OCI-LY1 (cell line): ENCODE measurements around the gene SAE1.

ENCODE experiments used
- H2AFZ ChIP-seq: fragments of 200-600 bp; sonication (generic), shearing (Covaris generic); 2 replicates; pipeline ENCODE4 v1.6.0; 2014; ENCODE audit warnings: antibody characterized with exemption, mild to moderate bottlenecking, low read length
- H3F3A ChIP-seq: fragments of 200-600 bp; sonication (generic), shearing (Covaris generic); 2 replicates; pipeline ENCODE4 v1.6.0; 2014; ENCODE audit warnings: mild to moderate bottlenecking, antibody characterized with exemption, low read length, moderate library complexity; ENCODE audit not compliant: insufficient read depth
- H3K27ac ChIP-seq: fragments of 200-600 bp; sonication (generic); 2 replicates; pipeline ENCODE4 v1.5.1; 2014; ENCODE audit warnings: low read length, mixed run types, mild to moderate bottlenecking, low read depth; ENCODE audit not compliant: poor library complexity, severe bottlenecking
- H3K27me3 ChIP-seq: fragments of 200-600 bp; sonication (generic); 2 replicates; pipeline ENCODE4 v1.6.0; 2014; ENCODE audit warnings: antibody characterized with exemption, mild to moderate bottlenecking, low read length, moderate library complexity; ENCODE audit not compliant: insufficient read depth
- H3K36me3 ChIP-seq: fragments of 200-600 bp; sonication (generic); 2 replicates; pipeline ENCODE4 v1.6.1; 2014; ENCODE audit warnings: mild to moderate bottlenecking, antibody characterized with exemption, low read length, moderate library complexity, mixed read lengths; ENCODE audit not compliant: insufficient read depth
- H3K4me1 ChIP-seq: fragments of 200-600 bp; sonication (generic); 2 replicates; pipeline ENCODE4 v1.5.1; 2014; ENCODE audit warnings: mild to moderate bottlenecking, low read length, moderate library complexity; ENCODE audit not compliant: insufficient read depth, severe bottlenecking
- H3K4me2 ChIP-seq: fragments of 200-600 bp; sonication (generic), shearing (Covaris generic); 2 replicates; pipeline ENCODE4 v1.6.1; 2014; ENCODE audit warnings: low read length
- H3K4me3 ChIP-seq: fragments of 200-600 bp; sonication (generic); 2 replicates; pipeline ENCODE4 v1.5.1; 2014; ENCODE audit warnings: low read length, low read depth, mild to moderate bottlenecking, mixed read lengths; ENCODE audit not compliant: poor library complexity, severe bottlenecking
- H3K79me2 ChIP-seq: fragments of 200-600 bp; shearing (Covaris generic); 2 replicates; pipeline ENCODE4 v1.6.1; 2016; ENCODE audit warnings: mixed run types, low read length, mixed read lengths; ENCODE audit not compliant: insufficient read depth
- H3K9ac ChIP-seq: fragments of 200-600 bp; sonication (generic), shearing (Covaris generic); 2 replicates; pipeline ENCODE4 v1.6.1; 2014; ENCODE audit warnings: mild to moderate bottlenecking, low read length, mixed read lengths
- H3K9me2 ChIP-seq: fragments of 200-600 bp; sonication (generic), shearing (Covaris generic); 2 replicates; pipeline ENCODE4 v1.6.1; 2014; ENCODE audit warnings: low read depth, mild to moderate bottlenecking, low read length, mixed read lengths
- H3K9me3 ChIP-seq: fragments of 200-600 bp; shearing (Covaris generic); 2 replicates; pipeline ENCODE4 v1.6.1; 2014; ENCODE audit warnings: low read length, mixed read lengths
- H4K20me1 ChIP-seq: fragments of 200-600 bp; sonication (generic), shearing (Covaris generic); 2 replicates; pipeline ENCODE4 v1.6.0; 2016; ENCODE audit warnings: mild to moderate bottlenecking, low read length; ENCODE audit not compliant: insufficient read depth
- EZH2 ChIP-seq: fragments of 200-600 bp; sonication (generic), shearing (Covaris generic); IDR thresholded peaks from 2 replicates; pipeline ENCODE4 v1.8.0; 2017; ENCODE audit warnings: borderline replicate concordance, mixed run types, mild to moderate bottlenecking, antibody characterized with exemption, low read length, moderate library complexity, mixed read lengths
- TF ChIP-seq, protein P1 (sequence below): fragments of 200-600 bp; sonication (generic), shearing (Covaris generic); IDR thresholded peaks from 2 replicates; pipeline ENCODE4 v1.5.1; 2017; ENCODE audit warnings: mild to moderate bottlenecking, antibody characterized with exemption, low read length, moderate library complexity, mixed read lengths

SAE1 gene

DNA sequence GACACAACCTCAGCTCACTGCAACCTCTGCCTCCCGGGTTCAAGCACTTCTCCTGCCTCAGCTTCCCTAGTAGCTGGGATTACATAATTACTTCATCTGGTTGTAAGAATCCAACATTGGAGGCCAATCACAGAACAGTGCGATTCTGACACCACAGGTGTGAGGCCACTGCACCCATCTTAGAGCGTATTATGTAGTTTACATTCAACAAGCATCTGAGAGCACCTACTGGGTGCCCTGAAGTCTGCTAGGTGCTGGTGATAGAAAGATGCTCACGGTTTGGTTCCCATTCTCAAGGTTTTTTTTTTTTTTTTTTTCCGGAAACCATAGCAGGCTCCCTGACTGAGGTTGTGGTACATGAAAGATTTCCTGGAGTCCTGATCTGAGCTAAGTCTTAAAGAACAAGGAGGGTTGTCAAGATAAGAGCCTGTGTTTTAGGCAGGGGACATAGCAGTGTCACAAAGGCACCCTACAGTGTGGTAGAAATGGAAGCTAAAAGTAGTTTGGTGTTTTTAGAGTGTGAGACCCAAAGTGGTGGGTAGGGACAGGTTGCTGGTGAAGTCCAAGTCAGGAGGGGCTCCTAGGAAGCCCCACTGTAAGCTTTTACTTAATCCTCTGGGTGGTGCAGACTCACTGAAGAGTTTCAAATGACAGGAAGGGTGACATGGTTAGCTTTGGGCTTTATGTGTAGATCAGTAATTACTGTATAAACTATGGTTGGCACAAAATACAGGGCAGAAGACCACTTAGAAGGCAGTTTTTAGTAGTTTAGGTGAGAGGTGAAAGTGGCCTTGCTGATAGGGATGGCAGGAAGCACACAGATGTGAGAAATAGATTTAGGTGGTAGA is 15.2 kb downstream of the SAE1 start:
- Histone ChIP-seq H3K9me3 (no peaks in the 10 kb centered on the region), H3F3A (no peaks in the 10 kb centered on the region), H3K4me1 (no peaks in the 10 kb centered on the region), H3K36me3 (peaks cover 88% of the 10 kb centered on the region), H3K4me2 (no peak overlapping the region), H3K9me2 (no peaks in the 10 kb centered on the region), H2AFZ (no peak overlapping the region), H3K27me3 (no peaks in the 10 kb centered on the region), H3K27ac (no peak overlapping the region), H3K9ac (no peak overlapping the region), H4K20me1 (no peaks in the 10 kb centered on the region), H3K79me2 (peaks cover 32% of the 10 kb centered on the region), H3K4me3 (no peak overlapping the region)
- TF ChIP-seq, protein P1, sequence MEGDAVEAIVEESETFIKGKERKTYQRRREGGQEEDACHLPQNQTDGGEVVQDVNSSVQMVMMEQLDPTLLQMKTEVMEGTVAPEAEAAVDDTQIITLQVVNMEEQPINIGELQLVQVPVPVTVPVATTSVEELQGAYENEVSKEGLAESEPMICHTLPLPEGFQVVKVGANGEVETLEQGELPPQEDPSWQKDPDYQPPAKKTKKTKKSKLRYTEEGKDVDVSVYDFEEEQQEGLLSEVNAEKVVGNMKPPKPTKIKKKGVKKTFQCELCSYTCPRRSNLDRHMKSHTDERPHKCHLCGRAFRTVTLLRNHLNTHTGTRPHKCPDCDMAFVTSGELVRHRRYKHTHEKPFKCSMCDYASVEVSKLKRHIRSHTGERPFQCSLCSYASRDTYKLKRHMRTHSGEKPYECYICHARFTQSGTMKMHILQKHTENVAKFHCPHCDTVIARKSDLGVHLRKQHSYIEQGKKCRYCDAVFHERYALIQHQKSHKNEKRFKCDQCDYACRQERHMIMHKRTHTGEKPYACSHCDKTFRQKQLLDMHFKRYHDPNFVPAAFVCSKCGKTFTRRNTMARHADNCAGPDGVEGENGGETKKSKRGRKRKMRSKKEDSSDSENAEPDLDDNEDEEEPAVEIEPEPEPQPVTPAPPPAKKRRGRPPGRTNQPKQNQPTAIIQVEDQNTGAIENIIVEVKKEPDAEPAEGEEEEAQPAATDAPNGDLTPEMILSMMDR, result no peak
- no peak for TF ChIP-seq EZH2

- Histone ChIP-seq H3K9ac (no peak overlapping the region), H3K9me2 (no peaks in the 10 kb centered on the region), H4K20me1 (no peaks in the 10 kb centered on the region), H3K4me2 (no peak overlapping the region), H3K79me2 (peaks cover 22% of the 10 kb centered on the region), H3K27me3 (no peaks in the 10 kb centered on the region), H3K4me3 (no peak overlapping the region), H3K27ac (no peak overlapping the region), H3K9me3 (no peaks in the 10 kb centered on the region), H2AFZ (no peak overlapping the region), H3F3A (no peaks in the 10 kb centered on the region), H3K4me1 (no peaks in the 10 kb centered on the region), H3K36me3 (peaks cover 95% of the 10 kb centered on the region)
- TF ChIP-seq, protein P1, result no peak
- no peak for TF ChIP-seq EZH2
Measured at GRCh38 chr19:47146920-47147319, 16.3 kb downstream of the SAE1 start.

DNA sequence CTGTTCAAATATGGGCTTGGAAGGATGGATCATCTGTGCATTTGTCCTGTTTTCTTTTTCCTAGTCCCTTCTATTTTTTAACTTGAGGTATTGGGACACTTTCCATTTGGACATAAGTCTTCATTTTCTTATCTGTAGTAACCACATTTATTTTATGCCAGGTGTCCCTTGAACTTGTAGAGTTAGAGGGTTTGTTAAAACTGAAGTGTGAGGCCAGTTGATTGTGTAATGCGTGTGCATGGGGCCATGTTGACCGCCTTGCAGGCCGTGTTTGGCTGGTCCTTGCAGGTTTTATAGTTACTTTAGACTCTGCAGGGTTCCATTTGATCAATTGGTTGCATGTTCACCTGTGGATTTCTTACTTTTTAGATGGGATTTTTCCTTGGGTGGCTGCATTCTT is 21.0 kb downstream of the SAE1 start:
- no peak overlapping the region for H3K4me3 ChIP-seq

More for the DNA sequence above, 21.0 kb downstream of the SAE1 start:
- Histone ChIP-seq H3K4me1 (peaks cover 4% of the 10 kb centered on the region), H3K27me3 (no peaks in the 10 kb centered on the region), H2AFZ (no peak overlapping the region), H3K4me2 (no peak overlapping the region), H3K27ac (no peak overlapping the region), H3K9me3 (no peaks in the 10 kb centered on the region), H3K9me2 (no peaks in the 10 kb centered on the region), H4K20me1 (no peaks in the 10 kb centered on the region), H3K36me3 (peaks cover 95% of the 10 kb centered on the region), H3F3A (no peaks in the 10 kb centered on the region), H3K79me2 (peaks cover 18% of the 10 kb centered on the region; the same call in 1 of the 2 replicates), H3K9ac (no peak overlapping the region)
- TF ChIP-seq, protein P1, result no peak
- TF ChIP-seq EZH2, result no peak
